GM18498 (cell line): ENCODE results near the gene CHTF8.

ENCODE experiments used
- ATAC-seq: cut with Tn5 transposase; IDR thresholded peaks from one replicate; pipeline ENCODE4 v1.9.1; 2021; ENCODE audit warnings: mild to moderate bottlenecking, moderate library complexity; ENCODE audit not compliant: unreplicated experiment

Gene CHTF8

GRCh38 chr16:69088684-69089083 lies 43.7 kb downstream of the CHTF8 start:
- ATAC-seq: no peak

GRCh38 chr16:69087161-69087581 lies 45.2 kb downstream of the CHTF8 start:
- ATAC-seq: no peak

GRCh38 chr16:69085032-69085695 lies 47.2 kb downstream of the CHTF8 start:
- no peak for ATAC-seq

- ATAC-seq: no peak
These were observed 48.1 kb downstream of the CHTF8 start for GRCh38 chr16:69084289-69084688.

GRCh38 chr16:69083306-69083941 lies 49.0 kb downstream of the CHTF8 start:
- no peak for ATAC-seq

GRCh38 chr16:69079697-69080096 lies 52.7 kb downstream of the CHTF8 start:
- no peak for ATAC-seq

GRCh38 chr16:69078073-69078472 lies 54.3 kb downstream of the CHTF8 start:
- ATAC-seq: no peak

GRCh38 chr16:69077251-69077650 lies 55.1 kb downstream of the CHTF8 start:
- ATAC-seq: no peak

GRCh38 chr16:69073181-69073702 lies 59.1 kb downstream of the CHTF8 start:
- no peak for ATAC-seq

- no peak for ATAC-seq
These were observed 59.8 kb downstream of the CHTF8 start for GRCh38 chr16:69072640-69072974.

- ATAC-seq: no peak
These were observed 61.4 kb downstream of the CHTF8 start for GRCh38 chr16:69071036-69071435.

GRCh38 chr16:69069504-69069903 lies 62.9 kb downstream of the CHTF8 start:
- no peak for ATAC-seq
